DND-41 (cell line): ENCODE results near the gene NCF4.

Source experiments
- ATAC-seq: fragments of 200-7000 bp; cut with Tn5 transposase; 3 replicates; pipeline ENCODE4 v1.9.1; 2021; ENCODE audit warnings: low read depth; ENCODE audit not compliant: insufficient read depth
- DNase-seq: peaks from one replicate; pipeline ENCODE4 v3.0.0-alpha.2; 2020
- H2AFZ ChIP-seq: 2 replicates; pipeline ENCODE4 v1.6.0; 2012; ENCODE audit warnings: low read depth, low read length
- H3K27ac ChIP-seq: 2 replicates; pipeline ENCODE4 v1.5.1; 2012; ENCODE audit warnings: low read length, inconsistent platforms
- H3K27me3 ChIP-seq: fragments of 200-600 bp; sonication (generic); 2 replicates; pipeline ENCODE4 v1.6.0; 2012; ENCODE audit warnings: low read length, mild to moderate bottlenecking, inconsistent platforms; ENCODE audit not compliant: insufficient read depth, poor library complexity
- H3K36me3 ChIP-seq: 2 replicates; pipeline ENCODE4 v1.5.1; 2012; ENCODE audit warnings: low read length, inconsistent platforms; ENCODE audit not compliant: insufficient read depth
- H3K4me1 ChIP-seq: 2 replicates; pipeline ENCODE4 v1.5.1; 2012; ENCODE audit warnings: mild to moderate bottlenecking, low read length; ENCODE audit not compliant: insufficient read depth
- H3K4me2 ChIP-seq: 2 replicates; pipeline ENCODE4 v1.6.0; 2012; ENCODE audit warnings: mild to moderate bottlenecking, moderate library complexity, low read length, inconsistent platforms; ENCODE audit not compliant: insufficient read depth
- H3K4me3 ChIP-seq, 2 experiments: fragments of 200-600 bp in 1 of 2; shearing (Covaris generic) in 1 of 2; 2 replicates each; pipeline ENCODE4 v1.5.1; 2012 to 2016; ENCODE audit warnings: inconsistent platforms in 2 of 2, low read length in 2 of 2, mild to moderate bottlenecking in 2 of 2, low read depth in 1 of 2, moderate library complexity in 1 of 2
- H3K79me2 ChIP-seq: 2 replicates; pipeline ENCODE4 v1.6.0; 2012; ENCODE audit warnings: low read length, inconsistent platforms; ENCODE audit not compliant: insufficient read depth
- H3K9ac ChIP-seq: 2 replicates; pipeline ENCODE4 v1.6.0; 2012; ENCODE audit warnings: low read depth, mild to moderate bottlenecking, inconsistent platforms, low read length, moderate library complexity
- H3K9me3 ChIP-seq: 2 replicates; pipeline ENCODE4 v1.5.1; 2012; ENCODE audit warnings: low read length, moderate library complexity, mild to moderate bottlenecking, inconsistent platforms; ENCODE audit not compliant: insufficient read depth, severe bottlenecking
- H4K20me1 ChIP-seq: 2 replicates; pipeline ENCODE4 v1.6.0; 2012; ENCODE audit warnings: low read length; ENCODE audit not compliant: insufficient read depth
- EZH2 ChIP-seq: IDR thresholded peaks from 3 replicates; pipeline ENCODE4 v1.6.1; 2012; ENCODE audit warnings: borderline replicate concordance, low read depth, mild to moderate bottlenecking, moderate library complexity, low read length, inconsistent platforms; ENCODE audit not compliant: severe bottlenecking
- TF ChIP-seq, protein P1 (sequence below): IDR thresholded peaks from 2 replicates; pipeline ENCODE4 v1.5.1; 2012; ENCODE audit warnings: borderline replicate concordance, low read length, moderate library complexity, mild to moderate bottlenecking; ENCODE audit not compliant: poor library complexity, severe bottlenecking; ENCODE audit errors: extremely low read depth

Gene NCF4

DNA sequence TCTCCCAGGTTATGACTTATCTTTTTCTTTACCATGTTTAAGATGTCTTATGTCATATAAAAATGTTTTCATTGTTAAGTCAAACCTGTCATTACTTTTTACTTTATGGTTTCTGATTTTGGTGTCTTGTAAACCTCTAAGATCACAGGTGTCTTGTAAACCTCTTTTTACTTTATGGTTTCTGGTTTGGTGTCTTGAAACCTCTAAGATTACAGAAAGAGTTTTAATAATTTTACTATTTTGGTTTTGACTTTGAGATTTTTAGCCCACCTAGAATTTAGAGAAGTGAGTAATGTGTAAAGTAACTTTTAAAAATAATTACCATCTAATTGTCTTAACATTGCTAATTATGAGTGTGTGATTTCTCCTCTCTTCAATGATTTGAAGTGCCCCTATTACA, 55.2 kb downstream of the NCF4 start:
- no peak for DNase-seq
- Histone ChIP-seq H3K79me2 (no peaks in the 10 kb centered on the region), H3K9ac (no peak overlapping the region), H3K9me3 (no peaks in the 10 kb centered on the region), H2AFZ (no peak overlapping the region), H3K27me3 (peaks cover 9% of the 10 kb centered on the region), H3K4me1 (no peaks in the 10 kb centered on the region), H3K36me3 (no peaks in the 10 kb centered on the region), H3K4me2 (no peak overlapping the region), H3K4me3 (no peak overlapping the region), H3K27ac (no peak overlapping the region), H4K20me1 (no peaks in the 10 kb centered on the region)
- no peak for ATAC-seq
- no peak for TF ChIP-seq EZH2
- TF ChIP-seq, protein P1, sequence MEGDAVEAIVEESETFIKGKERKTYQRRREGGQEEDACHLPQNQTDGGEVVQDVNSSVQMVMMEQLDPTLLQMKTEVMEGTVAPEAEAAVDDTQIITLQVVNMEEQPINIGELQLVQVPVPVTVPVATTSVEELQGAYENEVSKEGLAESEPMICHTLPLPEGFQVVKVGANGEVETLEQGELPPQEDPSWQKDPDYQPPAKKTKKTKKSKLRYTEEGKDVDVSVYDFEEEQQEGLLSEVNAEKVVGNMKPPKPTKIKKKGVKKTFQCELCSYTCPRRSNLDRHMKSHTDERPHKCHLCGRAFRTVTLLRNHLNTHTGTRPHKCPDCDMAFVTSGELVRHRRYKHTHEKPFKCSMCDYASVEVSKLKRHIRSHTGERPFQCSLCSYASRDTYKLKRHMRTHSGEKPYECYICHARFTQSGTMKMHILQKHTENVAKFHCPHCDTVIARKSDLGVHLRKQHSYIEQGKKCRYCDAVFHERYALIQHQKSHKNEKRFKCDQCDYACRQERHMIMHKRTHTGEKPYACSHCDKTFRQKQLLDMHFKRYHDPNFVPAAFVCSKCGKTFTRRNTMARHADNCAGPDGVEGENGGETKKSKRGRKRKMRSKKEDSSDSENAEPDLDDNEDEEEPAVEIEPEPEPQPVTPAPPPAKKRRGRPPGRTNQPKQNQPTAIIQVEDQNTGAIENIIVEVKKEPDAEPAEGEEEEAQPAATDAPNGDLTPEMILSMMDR, result no peak

DNA sequence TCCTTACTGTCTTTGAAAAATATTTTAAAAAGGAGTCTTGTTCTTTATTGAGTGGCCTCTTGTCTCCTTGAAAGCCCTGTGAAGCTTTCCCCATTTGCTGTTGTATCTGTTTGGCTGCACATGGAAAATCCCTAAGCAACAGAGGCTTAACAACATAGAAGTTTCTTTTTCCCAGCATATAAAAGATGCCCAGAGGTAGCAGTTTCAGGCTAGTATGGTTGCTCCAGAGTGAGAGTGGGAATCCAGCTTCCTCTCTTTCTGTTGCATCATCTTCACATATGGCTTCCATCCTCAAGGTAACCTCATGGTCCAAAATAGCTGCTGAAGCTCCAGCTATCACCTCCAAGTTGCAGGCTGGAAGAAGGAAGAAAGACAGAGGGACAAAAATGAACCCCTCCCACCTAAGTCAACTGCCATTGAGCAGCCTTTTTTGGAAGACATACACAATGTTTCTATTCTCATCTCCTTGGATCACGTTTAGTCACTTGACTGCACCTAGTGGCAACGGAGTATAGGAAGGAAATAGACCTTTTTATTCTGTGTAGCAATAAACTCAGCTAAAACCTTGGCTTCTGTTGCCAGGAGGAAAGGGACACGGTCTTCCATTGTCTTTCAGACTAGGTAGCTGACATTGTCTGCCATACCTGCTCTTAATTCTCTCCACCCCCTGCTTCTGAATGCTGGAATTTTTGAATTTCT, 57.9 kb downstream of the NCF4 start:
- H3K79me2 ChIP-seq, result no peaks in the 10 kb centered on the region
- no peak overlapping the region for H3K9ac ChIP-seq
- 0 out of 2 replicates have a peak, but pooled peaks cover 6% of the 10 kb centered on the region for H4K20me1 ChIP-seq
- H3K9me3 ChIP-seq, result no peaks in the 10 kb centered on the region
- TF ChIP-seq EZH2, result no peak
- TF ChIP-seq, protein P1, result no peak
- ATAC-seq, result no peak
- H3K36me3 ChIP-seq, result no peaks in the 10 kb centered on the region
- H2AFZ ChIP-seq, result no peak overlapping the region
- H3K27me3 ChIP-seq, result peaks cover 21% of the 10 kb centered on the region
- H3K4me2 ChIP-seq, result no peak overlapping the region
- no peak overlapping the region for H3K27ac ChIP-seq
- no peaks in the 10 kb centered on the region for H3K4me1 ChIP-seq
- H3K4me3 ChIP-seq, result no peak overlapping the region
- no peak for DNase-seq

DNA sequence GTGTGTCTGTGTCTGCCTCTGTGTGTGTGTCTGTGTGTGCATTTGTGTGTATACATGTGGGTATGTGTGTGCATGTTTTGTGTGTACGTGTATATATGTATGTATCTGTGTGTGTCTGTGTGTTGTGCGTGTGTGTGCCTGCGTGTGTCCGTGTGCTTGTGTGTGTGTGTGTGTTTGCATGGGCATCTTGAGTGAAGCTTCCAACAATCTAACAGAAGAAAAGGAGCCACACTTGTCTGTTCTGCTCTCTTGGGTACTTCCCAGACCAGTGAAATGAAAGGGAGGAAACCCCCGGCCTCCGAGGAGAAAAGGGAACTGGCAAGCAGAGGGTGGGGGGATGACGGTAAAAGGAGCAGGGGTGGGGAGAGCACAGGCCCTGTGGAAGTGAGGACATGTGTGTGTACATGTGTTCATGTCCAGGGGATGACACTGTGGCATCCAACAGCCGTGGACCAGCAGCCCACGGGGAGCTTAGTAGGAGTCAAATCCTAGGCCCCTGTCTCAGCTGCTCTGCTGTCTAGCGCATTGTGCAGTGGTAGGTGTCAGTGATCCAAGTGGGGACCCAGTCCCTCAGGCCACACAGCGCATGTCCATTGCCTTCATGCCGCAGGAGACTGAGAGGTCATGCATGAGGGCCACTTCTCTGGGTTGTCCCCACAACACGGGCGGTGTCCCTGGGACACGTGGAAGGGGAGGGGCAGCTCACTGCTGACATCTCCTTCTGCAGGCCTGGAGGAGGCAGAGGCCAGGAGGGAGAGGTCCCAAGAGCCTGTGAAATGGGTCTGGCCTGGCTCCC, 60.7 kb downstream of the NCF4 start:
- Histone ChIP-seq H3K9ac (no peak overlapping the region), H3K36me3 (no peaks in the 10 kb centered on the region), H2AFZ (no peak overlapping the region), H3K27me3 (peaks cover 18% of the 10 kb centered on the region), H3K4me2 (no peak overlapping the region), H3K9me3 (no peaks in the 10 kb centered on the region), H3K4me3 (no peak overlapping the region), H3K27ac (no peak overlapping the region), H3K4me1 (no peaks in the 10 kb centered on the region), H4K20me1 (0 out of 2 replicates have a peak, but pooled peaks cover 6% of the 10 kb centered on the region), H3K79me2 (no peaks in the 10 kb centered on the region)
- ATAC-seq, result no peak
- TF ChIP-seq, protein P1, result no peak
- no peak for TF ChIP-seq EZH2
- no peak for DNase-seq
